HG02798 (cell line): ENCODE measurements around the gene LAMP1.
"Not testable (repeated sequence)": the region's sequence is repeated elsewhere in the genome, so short reads cannot be mapped to it uniquely, and the experiment has no call there.

Experiments used
- ATAC-seq: cut with Tn5 transposase; IDR thresholded peaks from one replicate; pipeline ENCODE4 v1.9.1; 2021; ENCODE audit warnings: mild to moderate bottlenecking; ENCODE audit not compliant: unreplicated experiment, poor library complexity

The LAMP1 gene

GRCh38 chr13:113296823-113297369 lies at the start of gene LAMP1:
Gene LAMP1, plus strand, starts transcription at chr13:113297239. Its CDS starts 196 bp downstream, at chr13:113297435.
- peak; percentile 87 for ATAC-seq

- no peak for ATAC-seq
Measured at GRCh38 chr13:113252516-113253095, 44.4 kb upstream of the LAMP1 start.

- ATAC-seq: not testable (repeated sequence)
Measured at GRCh38 chr13:113257908-113258307, 39.1 kb upstream of the LAMP1 start.

- ATAC-seq: no peak
Measured at GRCh38 chr13:113258321-113259054, 38.6 kb upstream of the LAMP1 start.

- no peak for ATAC-seq
Measured at GRCh38 chr13:113260996-113261395, 36.0 kb upstream of the LAMP1 start.

GRCh38 chr13:113263016-113263415 lies 34.0 kb upstream of the LAMP1 start:
- ATAC-seq: not testable (repeated sequence)

- ATAC-seq: no peak
Measured at GRCh38 chr13:113267642-113268405, 29.2 kb upstream of the LAMP1 start.

GRCh38 chr13:113272031-113272430 lies 25.0 kb upstream of the LAMP1 start:
- ATAC-seq: no peak

- no peak for ATAC-seq
Measured at GRCh38 chr13:113272701-113273181, 24.3 kb upstream of the LAMP1 start.

GRCh38 chr13:113273321-113273720 lies 23.7 kb upstream of the LAMP1 start:
- ATAC-seq: no peak

GRCh38 chr13:113273851-113274590 lies 23.0 kb upstream of the LAMP1 start:
- no peak for ATAC-seq

GRCh38 chr13:113274721-113275120 lies 22.3 kb upstream of the LAMP1 start:
- ATAC-seq: no peak

- ATAC-seq: no peak
Measured at GRCh38 chr13:113275387-113275786, 21.7 kb upstream of the LAMP1 start.

- ATAC-seq: no peak
Measured at GRCh38 chr13:113280126-113280525, 16.9 kb upstream of the LAMP1 start.

GRCh38 chr13:113283904-113284303 lies 13.1 kb upstream of the LAMP1 start:
- ATAC-seq: no peak

GRCh38 chr13:113288880-113289279 lies 8.2 kb upstream of the LAMP1 start:
- no peak for ATAC-seq

GRCh38 chr13:113291129-113291528 lies 5.9 kb upstream of the LAMP1 start:
- no peak for ATAC-seq

- ATAC-seq: no peak
Measured at GRCh38 chr13:113292021-113292862, 4.8 kb upstream of the LAMP1 start.

GRCh38 chr13:113293686-113294085 lies 3.4 kb upstream of the LAMP1 start:
- no peak for ATAC-seq
